Mesendoderm (in vitro differentiated cells): ENCODE results near the gene ALAS1.

Experiments used
- DNase-seq: peaks from one replicate; pipeline ENCODE4 v3.0.0; 2013
- H2AK5ac ChIP-seq: 2 replicates; pipeline ENCODE4 v1.6.1; 2013; ENCODE audit warnings: low read length, inconsistent platforms
- H2BK120ac ChIP-seq: 2 replicates; pipeline ENCODE4 v1.6.1; 2013; ENCODE audit warnings: low read depth, mild to moderate bottlenecking, low read length, moderate library complexity, mixed read lengths
- H2BK15ac ChIP-seq: replicated peaks from 2 replicates; pipeline ENCODE4 v1.6.1; 2013; ENCODE audit warnings: low read depth, mild to moderate bottlenecking, moderate library complexity
- H2BK5ac ChIP-seq: 2 replicates; pipeline ENCODE4 v1.6.1; 2013; ENCODE audit warnings: low read length, inconsistent platforms
- H3K18ac ChIP-seq: 2 replicates; pipeline ENCODE4 v1.6.1; 2013; ENCODE audit warnings: mild to moderate bottlenecking, low read length, mixed read lengths
- H3K23ac ChIP-seq: one replicate; pipeline ENCODE4 v1.6.1; 2013; ENCODE audit warnings: low read length
- H3K27ac ChIP-seq: 2 replicates; pipeline ENCODE4 v1.5.1; 2013; ENCODE audit warnings: low read depth, mild to moderate bottlenecking, inconsistent platforms, low read length, moderate library complexity
- H3K27me3 ChIP-seq: 2 replicates; pipeline ENCODE4 v1.6.1; 2013; ENCODE audit warnings: low read length, control low read depth, mild to moderate bottlenecking, inconsistent platforms; ENCODE audit not compliant: insufficient read depth, poor library complexity
- H3K36me3 ChIP-seq: 2 replicates; pipeline ENCODE4 v1.6.1; 2013; ENCODE audit warnings: low read length, inconsistent platforms; ENCODE audit not compliant: control insufficient read depth, insufficient read depth
- H3K4ac ChIP-seq: one replicate; pipeline ENCODE4 v1.6.1; 2013; ENCODE audit warnings: low read depth, mild to moderate bottlenecking, low read length, moderate library complexity
- H3K4me1 ChIP-seq: 2 replicates; pipeline ENCODE4 v1.6.1; 2013; ENCODE audit warnings: low read depth, low read length, inconsistent platforms; ENCODE audit not compliant: control insufficient read depth
- H3K4me2 ChIP-seq: 2 replicates; pipeline ENCODE4 v1.6.1; 2013; ENCODE audit warnings: low read length
- H3K4me3 ChIP-seq: 2 replicates; pipeline ENCODE4 v1.5.1; 2013; ENCODE audit warnings: mild to moderate bottlenecking, low read length
- H3K56ac ChIP-seq: one replicate; pipeline ENCODE4 v1.6.1; 2013; ENCODE audit warnings: low read length
- H3K79me1 ChIP-seq: 2 replicates; pipeline ENCODE4 v1.6.1; 2013; ENCODE audit warnings: low read length, inconsistent platforms
- H3K79me2 ChIP-seq: 2 replicates; pipeline ENCODE4 v1.6.1; 2013; ENCODE audit warnings: mild to moderate bottlenecking, low read length; ENCODE audit not compliant: control insufficient read depth, insufficient read depth
- H3K9ac ChIP-seq: 2 replicates; pipeline ENCODE4 v1.6.1; 2013; ENCODE audit warnings: low read length, inconsistent platforms
- H4K5ac ChIP-seq: one replicate; pipeline ENCODE4 v1.6.1; 2013; ENCODE audit warnings: low read length
- H4K8ac ChIP-seq: one replicate; pipeline ENCODE4 v1.6.1; 2013; ENCODE audit warnings: low read depth, mild to moderate bottlenecking, control low read depth, low read length, moderate library complexity
- WGBS: extraction: QIAGEN DNeasy Blood & Tissue Kit; methylation state at CpG from one replicate; pipeline ENCODE4 v1.1.7; 2013; ENCODE audit warnings: low lambda C conversion rate, missing lambda C conversion rate; ENCODE audit not compliant: insufficient coverage; ENCODE audit errors: extremely low coverage; 5-methylcytosine and 5-hydroxymethylcytosine counted together

Gene ALAS1

DNA sequence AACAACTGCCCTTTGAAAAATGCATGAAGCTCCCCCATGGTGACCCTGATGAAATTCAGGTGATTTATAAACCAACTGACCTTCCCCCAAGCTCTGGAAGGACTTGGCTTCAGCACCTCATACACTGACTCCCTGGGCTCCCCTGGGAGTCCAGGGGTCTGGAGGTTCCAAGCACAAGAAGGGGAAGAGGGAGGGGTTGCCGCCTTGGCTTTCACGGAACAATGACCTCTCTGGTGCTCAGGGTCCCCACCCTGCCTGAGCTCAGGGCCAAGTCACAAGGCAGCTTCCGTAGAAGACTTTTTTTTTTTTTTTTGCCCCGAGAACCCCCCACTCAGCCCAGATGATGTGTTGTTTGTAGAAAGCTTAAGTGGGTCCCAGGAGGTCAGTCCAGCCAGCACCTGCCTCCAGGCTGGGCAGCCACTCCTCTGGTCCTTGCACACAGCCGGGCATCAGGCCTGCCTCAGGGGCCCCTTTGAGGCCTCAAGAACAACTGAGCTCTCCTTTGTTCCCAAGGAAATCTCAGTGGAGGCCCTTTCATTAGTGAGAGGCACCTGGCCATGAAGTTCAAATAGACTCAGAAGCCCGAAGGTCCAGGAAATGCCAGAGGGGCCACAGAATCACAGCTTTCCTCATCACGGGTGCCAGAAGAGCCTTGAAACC lies 14.0 kb upstream of the ALAS1 start:
- Histone ChIP-seq H3K4me3 (no peak overlapping the region), H3K36me3 (no peaks in the 10 kb centered on the region), H2BK15ac (no peak overlapping the region), H2BK120ac (no peak overlapping the region), H3K27ac (no peak overlapping the region), H4K8ac (no peak overlapping the region), H2AK5ac (no peak overlapping the region), H3K79me1 (no peaks in the 10 kb centered on the region), H2BK5ac (no peak overlapping the region), H3K4me1 (no peaks in the 10 kb centered on the region), H3K23ac (no peak overlapping the region), H3K18ac (no peak overlapping the region), H4K5ac (no peak overlapping the region), H3K27me3 (no peaks in the 10 kb centered on the region), H3K4ac (no peak overlapping the region), H3K4me2 (no peak overlapping the region), H3K79me2 (no peaks in the 10 kb centered on the region), H3K9ac (no peak overlapping the region), H3K56ac (no peak overlapping the region)
- no CpG with 5 or more reads among the region's 7 CpGs for WGBS
- DNase-seq = no peak

DNA sequence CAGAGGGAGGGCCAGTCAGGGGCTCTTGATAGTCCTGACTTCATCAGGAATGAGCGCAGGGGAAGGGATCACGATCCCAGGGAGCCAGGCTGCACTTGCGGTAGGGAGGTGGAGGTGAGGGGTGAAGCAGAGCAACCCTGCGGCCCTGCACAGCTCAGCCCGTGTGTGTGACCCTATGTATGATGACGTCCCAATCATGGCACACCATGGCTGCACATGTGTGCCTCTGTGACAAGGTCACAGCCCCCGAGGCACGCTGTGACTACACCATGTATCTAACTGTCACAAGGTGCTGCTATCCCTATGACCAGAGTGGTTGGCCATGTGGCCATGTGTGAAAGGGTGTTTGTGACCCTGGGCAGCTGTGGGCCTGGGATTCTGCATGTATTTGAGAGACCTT lies 13.3 kb upstream of the ALAS1 start:
- H3K4me3 ChIP-seq = no peak overlapping the region
- no peak overlapping the region for H2BK5ac ChIP-seq
- H3K18ac ChIP-seq = no peak overlapping the region
- DNase-seq = no peak
- no peak overlapping the region for H3K27ac ChIP-seq
- H3K27me3 ChIP-seq = no peaks in the 10 kb centered on the region
- no peaks in the 10 kb centered on the region for H3K4me1 ChIP-seq
- no peak overlapping the region for H3K4ac ChIP-seq
- no peak overlapping the region for H3K23ac ChIP-seq
- H2AK5ac ChIP-seq = no peak overlapping the region
- H3K36me3 ChIP-seq = no peaks in the 10 kb centered on the region
- H3K9ac ChIP-seq = no peak overlapping the region
- no CpG with 5 or more reads among the region's 8 CpGs for WGBS
- no peak overlapping the region for H4K5ac ChIP-seq
- H4K8ac ChIP-seq = no peak overlapping the region
- no peak overlapping the region for H3K56ac ChIP-seq
- H2BK120ac ChIP-seq = no peak overlapping the region
- H2BK15ac ChIP-seq = no peak overlapping the region
- H3K79me2 ChIP-seq = no peaks in the 10 kb centered on the region
- H3K4me2 ChIP-seq = no peak overlapping the region
- no peaks in the 10 kb centered on the region for H3K79me1 ChIP-seq

DNA sequence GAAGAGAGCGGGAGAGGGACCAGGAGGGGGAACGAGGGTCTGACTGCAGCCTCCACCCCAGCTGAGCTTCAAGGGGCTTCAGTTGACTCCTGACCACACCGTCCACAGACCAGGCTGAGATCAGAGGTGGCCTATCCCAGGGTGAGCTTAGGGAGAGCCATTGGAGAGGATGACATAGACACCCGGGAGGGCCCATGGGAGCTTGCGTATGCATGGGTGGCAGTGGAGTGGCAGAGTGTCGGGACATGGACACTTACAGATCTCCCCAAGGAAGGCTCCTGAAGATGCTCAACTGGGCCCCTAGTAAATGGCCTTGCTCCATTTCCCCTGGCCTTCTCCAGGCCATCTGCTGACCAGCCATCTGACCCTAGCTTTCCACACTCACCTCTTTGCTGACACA lies 12.6 kb upstream of the ALAS1 start:
- H3K27ac ChIP-seq = no peak overlapping the region
- no peaks in the 10 kb centered on the region for H3K36me3 ChIP-seq
- no peak overlapping the region for H2BK120ac ChIP-seq
- no peaks in the 10 kb centered on the region for H3K4me1 ChIP-seq
- H3K56ac ChIP-seq = no peak overlapping the region
- no peak overlapping the region for H3K4me2 ChIP-seq
- H3K9ac ChIP-seq = no peak overlapping the region
- H2AK5ac ChIP-seq = no peak overlapping the region
- no CpG with 5 or more reads among the region's 6 CpGs for WGBS
- H3K4ac ChIP-seq = no peak overlapping the region
- H4K5ac ChIP-seq = no peak overlapping the region
- H3K79me1 ChIP-seq = no peaks in the 10 kb centered on the region
- H2BK15ac ChIP-seq = no peak overlapping the region
- H3K79me2 ChIP-seq = no peaks in the 10 kb centered on the region
- no peak overlapping the region for H3K18ac ChIP-seq
- no peak overlapping the region for H3K4me3 ChIP-seq
- DNase-seq = no peak
- H3K23ac ChIP-seq = no peak overlapping the region
- no peaks in the 10 kb centered on the region for H3K27me3 ChIP-seq
- H2BK5ac ChIP-seq = no peak overlapping the region
- H4K8ac ChIP-seq = no peak overlapping the region

DNA sequence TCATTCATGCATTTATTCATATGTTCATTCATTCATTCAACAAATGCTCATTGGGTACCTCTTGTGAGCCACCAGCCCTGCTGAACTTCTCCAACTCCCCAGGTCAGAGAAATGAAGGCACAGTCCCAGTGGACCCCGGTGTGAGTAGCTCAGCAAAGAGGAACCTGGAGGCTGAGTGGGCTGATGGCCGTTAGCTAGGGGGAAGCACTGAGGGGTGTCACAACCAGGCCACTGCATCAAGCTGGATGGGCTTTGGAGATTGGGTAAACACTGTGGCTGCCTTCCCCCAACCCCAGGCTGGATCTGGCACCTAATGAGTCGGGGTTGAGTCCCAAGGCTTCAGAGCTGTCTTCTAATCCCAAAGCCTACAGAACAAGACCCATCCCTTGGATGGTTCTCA lies 12.1 kb upstream of the ALAS1 start:
- H3K4me2 ChIP-seq = no peak overlapping the region
- no peak overlapping the region for H3K9ac ChIP-seq
- no peaks in the 10 kb centered on the region for H3K27me3 ChIP-seq
- H3K56ac ChIP-seq = no peak overlapping the region
- H3K23ac ChIP-seq = no peak overlapping the region
- no peak overlapping the region for H2BK120ac ChIP-seq
- H3K4me1 ChIP-seq = no peaks in the 10 kb centered on the region
- H4K8ac ChIP-seq = no peak overlapping the region
- no peak overlapping the region for H2BK5ac ChIP-seq
- H3K79me1 ChIP-seq = no peaks in the 10 kb centered on the region
- H3K4me3 ChIP-seq = no peak overlapping the region
- no peak overlapping the region for H2BK15ac ChIP-seq
- H3K36me3 ChIP-seq = no peaks in the 10 kb centered on the region
- no peak overlapping the region for H4K5ac ChIP-seq
- no peak overlapping the region for H3K18ac ChIP-seq
- H3K27ac ChIP-seq = no peak overlapping the region
- H2AK5ac ChIP-seq = no peak overlapping the region
- DNase-seq = no peak
- no peak overlapping the region for H3K4ac ChIP-seq
- H3K79me2 ChIP-seq = no peaks in the 10 kb centered on the region
- WGBS = no CpG with 5 or more reads among the region's 3 CpGs

DNA sequence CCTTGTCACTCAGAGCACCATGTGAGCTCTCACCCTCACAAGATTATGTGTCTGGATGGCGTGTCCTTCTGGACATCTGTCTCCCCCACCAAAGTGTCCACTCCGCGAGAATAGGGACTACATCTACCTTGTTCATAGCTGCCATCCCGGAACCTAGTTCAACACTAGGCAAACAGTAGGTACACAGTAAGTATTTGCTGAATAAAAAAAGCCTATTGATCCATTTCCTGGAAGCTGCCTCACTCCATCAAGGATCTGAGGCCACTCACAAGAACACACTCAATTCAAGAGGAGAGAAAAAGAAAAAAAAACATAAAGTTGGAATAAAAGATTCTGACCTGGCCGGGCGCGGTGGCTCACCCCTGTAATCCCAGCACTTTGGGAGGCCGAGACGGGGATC lies 11.2 kb upstream of the ALAS1 start:
- Histone ChIP-seq H3K27me3 (no peaks in the 10 kb centered on the region), H3K27ac (no peak overlapping the region), H2BK120ac (no peak overlapping the region), H3K79me2 (no peaks in the 10 kb centered on the region), H2BK15ac (no peak overlapping the region), H3K4ac (no peak overlapping the region), H3K18ac (no peak overlapping the region), H4K5ac (no peak overlapping the region), H3K4me1 (no peaks in the 10 kb centered on the region), H3K56ac (no peak overlapping the region), H3K4me3 (no peak overlapping the region), H2BK5ac (no peak overlapping the region), H2AK5ac (no peak overlapping the region), H4K8ac (no peak overlapping the region), H3K4me2 (no peak overlapping the region), H3K79me1 (no peaks in the 10 kb centered on the region), H3K9ac (no peak overlapping the region), H3K36me3 (no peaks in the 10 kb centered on the region), H3K23ac (no peak overlapping the region)
- no CpG with 5 or more reads among the region's 9 CpGs for WGBS
- no peak for DNase-seq

DNA sequence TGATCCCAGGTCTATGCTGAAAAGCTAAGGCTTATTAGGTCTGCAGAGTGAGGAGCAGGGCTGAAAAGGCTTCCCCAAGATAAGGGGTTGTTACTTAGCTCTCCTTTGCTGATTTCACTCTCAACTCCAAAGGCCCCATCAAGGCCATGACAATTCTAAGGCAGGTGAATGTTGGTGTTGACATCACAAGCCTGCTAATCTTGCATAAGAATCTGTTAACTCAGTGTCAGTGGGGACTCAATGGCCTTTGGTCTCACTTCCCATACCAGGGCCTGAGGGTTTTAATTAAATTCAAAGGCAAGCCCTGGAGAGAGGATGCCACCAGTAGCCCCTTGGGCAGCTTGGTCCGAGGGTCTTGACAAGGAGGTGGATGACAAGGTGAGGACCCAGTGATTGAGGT lies 9.4 kb upstream of the ALAS1 start:
- DNase-seq = peak; percentile 28
- Histone ChIP-seq H3K56ac (no peak overlapping the region), H3K23ac (no peak overlapping the region), H3K36me3 (no peaks in the 10 kb centered on the region), H3K27me3 (no peaks in the 10 kb centered on the region), H2AK5ac (no peak overlapping the region), H4K8ac (no peak overlapping the region), H3K79me1 (no peaks in the 10 kb centered on the region), H4K5ac (no peak overlapping the region), H2BK120ac (no peak overlapping the region), H3K79me2 (no peaks in the 10 kb centered on the region), H3K4me2 (no peak overlapping the region), H2BK15ac (no peak overlapping the region), H3K4me1 (no peaks in the 10 kb centered on the region), H3K18ac (no peak overlapping the region), H2BK5ac (no peak overlapping the region), H3K9ac (no peak overlapping the region), H3K4me3 (no peak overlapping the region), H3K27ac (no peak overlapping the region), H3K4ac (no peak overlapping the region)
- no CpG with 5 or more reads among the region's 1 CpG for WGBS
